OCI-LY3 (cell line): Measurements from ENCODE around the gene PAK5.
"Not testable (repeated sequence)": the region's sequence is repeated elsewhere in the genome, so short reads cannot be mapped to it uniquely, and the experiment has no call there.

ENCODE experiments used
- H2AFZ ChIP-seq: fragments of 200-600, 300-600 bp; shearing (Covaris generic); 2 replicates; pipeline ENCODE4 v1.6.0; 2014; ENCODE audit warnings: antibody characterized with exemption, low read depth, low read length
- H3K27ac ChIP-seq: fragments of 200-600, 300-600 bp; sonication (generic); 2 replicates; pipeline ENCODE4 v1.5.1; 2014; ENCODE audit warnings: mild to moderate bottlenecking, low read length, moderate library complexity, mixed read lengths
- H3K27me3 ChIP-seq: fragments of 200-600, 300-600 bp; sonication (generic); 2 replicates; pipeline ENCODE4 v1.6.1; 2014; ENCODE audit warnings: low read depth, low read length, mixed read lengths
- H3K36me3 ChIP-seq: fragments of 200-600, 300-600 bp; sonication (generic); replicated peaks from 2 replicates; pipeline ENCODE3; 2014; ENCODE audit warnings: low read depth, low read length, mixed read lengths
- H3K4me1 ChIP-seq: fragments of 300-600, 200-600 bp; sonication (generic); 2 replicates; pipeline ENCODE4 v1.6.1; 2014; ENCODE audit warnings: low read length, mixed read lengths
- H3K4me2 ChIP-seq: fragments of 200-600, 300-600 bp; sonication (generic); 2 replicates; pipeline ENCODE4 v1.6.1; 2014; ENCODE audit warnings: low read length, mixed read lengths
- H3K4me3 ChIP-seq: fragments of 300-600, 200-600 bp; sonication (generic); 2 replicates; pipeline ENCODE4 v1.5.1; 2014; ENCODE audit warnings: antibody characterized with exemption, mild to moderate bottlenecking, low read length, moderate library complexity
- H3K79me2 ChIP-seq: fragments of 300-600, 200-600 bp; shearing (Covaris generic); 2 replicates; pipeline ENCODE4 v1.6.1; 2014; ENCODE audit warnings: mild to moderate bottlenecking, low read length, mixed read lengths
- H3K9ac ChIP-seq: fragments of 300-600, 200-600 bp; shearing (Covaris generic); 2 replicates; pipeline ENCODE4 v1.6.0; 2014; ENCODE audit warnings: mild to moderate bottlenecking, low read length, moderate library complexity
- H3K9me3 ChIP-seq: fragments of 200-600, 300-600 bp; shearing (Covaris generic); 2 replicates; pipeline ENCODE4 v1.6.1; 2014; ENCODE audit warnings: low read length, mixed read lengths; ENCODE audit not compliant: insufficient read depth
- H4K20me1 ChIP-seq: fragments of 200-600, 300-600 bp; sonication (generic); 2 replicates; pipeline ENCODE4 v1.6.1; 2016; ENCODE audit warnings: low read length, mixed read lengths; ENCODE audit not compliant: insufficient read depth
- EZH2phosphoT487 ChIP-seq: fragments of 200-600 bp; shearing (Covaris generic); IDR thresholded peaks from 2 replicates; pipeline ENCODE4 v1.6.1; 2018; ENCODE audit warnings: antibody characterized with exemption, mixed run types, low read depth
- TF ChIP-seq, protein P1 (sequence below): fragments of 200-600, 300-600 bp; sonication (generic); IDR thresholded peaks from 2 replicates; pipeline ENCODE4 v1.5.1; 2014; ENCODE audit warnings: antibody characterized with exemption, low read length, low read depth

PAK5 gene

GRCh38 chr20:9660236-9660868 is 178.5 kb downstream of the PAK5 start:
- no peak overlapping the region for H3K9ac ChIP-seq
- no peak overlapping the region for H3K4me2 ChIP-seq
- no peak overlapping the region for H3K27ac ChIP-seq
- no peak overlapping the region for H3K4me3 ChIP-seq
- no peaks in the 10 kb centered on the region for H3K9me3 ChIP-seq
- peaks cover 10% of the 10 kb centered on the region; the same call in 1 of the 2 replicates for H4K20me1 ChIP-seq
- no peaks in the 10 kb centered on the region for H3K4me1 ChIP-seq
- no peaks in the 10 kb centered on the region for H3K79me2 ChIP-seq
- H3K27me3 ChIP-seq = no peaks in the 10 kb centered on the region
- H2AFZ ChIP-seq = no peak overlapping the region
- H3K36me3 ChIP-seq = no peaks in the 10 kb centered on the region
- no peak for TF ChIP-seq EZH2phosphoT487
- TF ChIP-seq, protein P1, sequence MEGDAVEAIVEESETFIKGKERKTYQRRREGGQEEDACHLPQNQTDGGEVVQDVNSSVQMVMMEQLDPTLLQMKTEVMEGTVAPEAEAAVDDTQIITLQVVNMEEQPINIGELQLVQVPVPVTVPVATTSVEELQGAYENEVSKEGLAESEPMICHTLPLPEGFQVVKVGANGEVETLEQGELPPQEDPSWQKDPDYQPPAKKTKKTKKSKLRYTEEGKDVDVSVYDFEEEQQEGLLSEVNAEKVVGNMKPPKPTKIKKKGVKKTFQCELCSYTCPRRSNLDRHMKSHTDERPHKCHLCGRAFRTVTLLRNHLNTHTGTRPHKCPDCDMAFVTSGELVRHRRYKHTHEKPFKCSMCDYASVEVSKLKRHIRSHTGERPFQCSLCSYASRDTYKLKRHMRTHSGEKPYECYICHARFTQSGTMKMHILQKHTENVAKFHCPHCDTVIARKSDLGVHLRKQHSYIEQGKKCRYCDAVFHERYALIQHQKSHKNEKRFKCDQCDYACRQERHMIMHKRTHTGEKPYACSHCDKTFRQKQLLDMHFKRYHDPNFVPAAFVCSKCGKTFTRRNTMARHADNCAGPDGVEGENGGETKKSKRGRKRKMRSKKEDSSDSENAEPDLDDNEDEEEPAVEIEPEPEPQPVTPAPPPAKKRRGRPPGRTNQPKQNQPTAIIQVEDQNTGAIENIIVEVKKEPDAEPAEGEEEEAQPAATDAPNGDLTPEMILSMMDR = no peak

DNA sequence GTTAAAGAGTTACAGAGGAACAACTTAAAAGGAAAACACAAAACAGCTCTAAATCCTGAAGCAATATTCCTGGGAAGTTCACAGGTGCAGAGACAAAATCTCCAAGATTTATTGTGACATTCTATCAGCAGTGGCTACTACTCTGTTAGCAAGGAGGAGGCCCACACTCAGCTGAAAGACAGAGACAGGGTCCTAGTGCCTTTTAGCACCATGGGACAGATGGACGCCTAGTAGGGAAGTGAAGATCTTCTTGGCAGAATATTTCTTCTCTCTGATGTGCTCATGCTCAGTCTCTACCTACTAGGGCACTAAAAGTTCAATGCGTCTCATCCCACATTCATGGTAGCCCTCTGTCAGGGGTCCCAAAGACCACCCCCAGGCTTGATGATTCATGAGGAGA is 191.1 kb downstream of the PAK5 start:
- no peak overlapping the region for H3K27ac ChIP-seq
- H3K79me2 ChIP-seq = no peaks in the 10 kb centered on the region
- H3K4me3 ChIP-seq = no peak overlapping the region
- no peak for TF ChIP-seq EZH2phosphoT487
- TF ChIP-seq, protein P1 = no peak
- no peak overlapping the region for H3K4me2 ChIP-seq
- no peaks in the 10 kb centered on the region for H3K4me1 ChIP-seq
- H4K20me1 ChIP-seq = peaks cover 6% of the 10 kb centered on the region; the same call in 1 of the 2 replicates
- H3K27me3 ChIP-seq = 0 out of 2 replicates have a peak, but pooled peaks cover 2% of the 10 kb centered on the region
- H3K9me3 ChIP-seq = no peaks in the 10 kb centered on the region
- H3K36me3 ChIP-seq = no peaks in the 10 kb centered on the region
- H3K9ac ChIP-seq = no peak overlapping the region
- H2AFZ ChIP-seq = no peak overlapping the region

DNA sequence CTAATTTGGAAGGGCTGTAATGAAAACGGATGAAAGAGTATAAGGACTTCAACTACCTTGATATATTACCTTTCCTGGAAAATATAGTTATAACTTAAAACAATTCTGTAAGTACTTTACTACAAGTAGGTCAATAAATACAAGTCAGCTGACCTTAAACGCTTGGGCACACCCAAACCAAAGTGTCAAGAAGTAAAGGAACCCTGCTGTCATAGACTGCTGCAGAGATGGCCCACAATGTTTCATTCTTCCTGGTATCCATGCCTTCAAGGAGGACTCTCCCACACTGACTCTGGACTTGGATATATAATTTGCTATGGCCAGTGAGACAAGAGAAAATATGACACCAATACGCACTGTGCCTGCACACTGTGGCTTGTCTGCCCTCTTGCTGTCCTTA is 192.5 kb downstream of the PAK5 start:
- Histone ChIP-seq H3K27ac (no peak overlapping the region), H3K9me3 (no peaks in the 10 kb centered on the region), H4K20me1 (peaks cover 6% of the 10 kb centered on the region; the same call in 1 of the 2 replicates), H3K79me2 (no peaks in the 10 kb centered on the region), H3K4me3 (no peak overlapping the region), H2AFZ (no peak overlapping the region), H3K36me3 (no peaks in the 10 kb centered on the region), H3K4me1 (no peaks in the 10 kb centered on the region), H3K27me3 (no peaks in the 10 kb centered on the region), H3K9ac (no peak overlapping the region), H3K4me2 (no peak overlapping the region)
- TF ChIP-seq, protein P1 = no peak
- no peak for TF ChIP-seq EZH2phosphoT487

- H3K27me3 ChIP-seq = peaks cover 3% of the 10 kb centered on the region; the same call in 1 of the 2 replicates
- no peaks in the 10 kb centered on the region for H3K36me3 ChIP-seq
- no peak for TF ChIP-seq EZH2phosphoT487
- TF ChIP-seq, protein P1 = no peak
- H3K4me3 ChIP-seq = no peak overlapping the region
- H3K4me2 ChIP-seq = no peak overlapping the region
- H3K4me1 ChIP-seq = no peaks in the 10 kb centered on the region
- no peak overlapping the region for H2AFZ ChIP-seq
- no peak overlapping the region for H3K27ac ChIP-seq
- H3K79me2 ChIP-seq = no peaks in the 10 kb centered on the region
- H4K20me1 ChIP-seq = peaks cover 6% of the 10 kb centered on the region; the same call in 1 of the 2 replicates
- H3K9me3 ChIP-seq = no peaks in the 10 kb centered on the region
- H3K9ac ChIP-seq = no peak overlapping the region
Observed at GRCh38 chr20:9642882-9643281, 196.0 kb downstream of the PAK5 start.

GRCh38 chr20:9641499-9642000 is 197.3 kb downstream of the PAK5 start:
- not testable (repeated sequence) for H3K9me3 ChIP-seq, H2AFZ ChIP-seq, H3K27ac ChIP-seq, H3K4me3 ChIP-seq, H3K27me3 ChIP-seq, H3K79me2 ChIP-seq, H3K4me1 ChIP-seq, H3K4me2 ChIP-seq, H4K20me1 ChIP-seq, H3K36me3 ChIP-seq, H3K9ac ChIP-seq
